NB4 (cell line): ENCODE measurements around the gene RHOV.

Experiments
- DNase-seq: peaks from one replicate; pipeline ENCODE4 v3.0.0; 2010; ENCODE audit warnings: low read depth
- H3K4me3 ChIP-seq: one replicate; pipeline ENCODE4 v1.5.1; 2011; ENCODE audit warnings: mild to moderate bottlenecking, low read depth, low read length, moderate library complexity
- CTCF ChIP-seq: IDR thresholded peaks from one replicate; pipeline ENCODE4 v1.5.1; 2012; ENCODE audit warnings: low read depth, low read length
- MYC ChIP-seq: IDR thresholded peaks from 2 replicates; pipeline ENCODE4 v1.6.1; 2011; ENCODE audit warnings: low read depth, low read length
- POLR2A ChIP-seq: IDR thresholded peaks from 2 replicates; pipeline ENCODE4 v1.6.1; 2011; ENCODE audit warnings: mild to moderate bottlenecking; ENCODE audit not compliant: insufficient read length; ENCODE audit errors: extremely low read depth
- TF ChIP-seq, protein P1 (sequence below): IDR thresholded peaks from 2 replicates; pipeline ENCODE4 v1.6.1; 2011; ENCODE audit warnings: low read depth, low read length

Gene RHOV

GRCh38 chr15:40906991-40907802 lies 33.2 kb upstream of the RHOV start:
- DNase-seq = no peak
- TF ChIP-seq MYC (no peak), POLR2A (no peak), CTCF (no peak)
- TF ChIP-seq, protein P1, sequence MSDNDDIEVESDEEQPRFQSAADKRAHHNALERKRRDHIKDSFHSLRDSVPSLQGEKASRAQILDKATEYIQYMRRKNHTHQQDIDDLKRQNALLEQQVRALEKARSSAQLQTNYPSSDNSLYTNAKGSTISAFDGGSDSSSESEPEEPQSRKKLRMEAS = no peak
- no peak overlapping the region for H3K4me3 ChIP-seq

GRCh38 chr15:40906091-40906990 lies 32.3 kb upstream of the RHOV start:
- TF ChIP-seq MYC (0 out of 2 replicates have a peak, but pooled peaks have one; percentile 25), POLR2A (no peak), CTCF (peak; percentile 76)
- TF ChIP-seq, protein P1 = peak; percentile 39; the same call in 1 of the 2 replicates
- H3K4me3 ChIP-seq = no peak overlapping the region
- peak; percentile 85 for DNase-seq

GRCh38 chr15:40904552-40905201 lies 30.6 kb upstream of the RHOV start:
- DNase-seq = no peak
- TF ChIP-seq MYC (no peak), POLR2A (no peak), CTCF (no peak)
- TF ChIP-seq, protein P1 = no peak
- no peak overlapping the region for H3K4me3 ChIP-seq

GRCh38 chr15:40902605-40903561 lies 28.8 kb upstream of the RHOV start:
- peak overlapping the region; percentile 59 for H3K4me3 ChIP-seq
- DNase-seq = peak; percentile 99
- TF ChIP-seq MYC = peak; percentile 99
- TF ChIP-seq CTCF = no peak
- TF ChIP-seq POLR2A = peak; percentile 15
- TF ChIP-seq, protein P1 = peak; percentile 99

DNA sequence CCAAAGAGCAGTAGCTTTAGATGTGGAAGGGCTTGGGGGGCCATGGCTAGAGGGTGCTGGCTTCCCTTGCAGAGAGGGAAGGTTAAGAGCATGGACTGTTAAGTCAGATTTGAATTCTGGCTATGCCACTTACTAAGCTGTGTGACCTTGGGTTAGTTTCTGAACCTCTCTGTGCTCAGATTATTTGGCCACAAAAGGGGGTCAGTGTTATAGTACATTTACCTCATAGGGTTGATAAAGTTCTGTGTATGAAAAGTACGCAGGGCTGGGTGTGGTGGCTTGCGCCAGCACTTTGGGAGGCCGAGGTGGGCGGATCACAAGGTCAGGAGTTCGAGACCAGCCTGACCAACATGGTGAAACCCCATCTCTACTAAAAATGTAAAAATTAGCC lies 27.0 kb upstream of the RHOV start:
- no peak for DNase-seq
- no peak overlapping the region for H3K4me3 ChIP-seq
- no peak for TF ChIP-seq CTCF
- no peak for TF ChIP-seq MYC
- TF ChIP-seq, protein P1 = no peak
- TF ChIP-seq POLR2A = no peak
